ENCODE measurements around the gene HOGA1. TPM values are rescaled to one million over a fixed set of nuclear protein-coding genes. Genes with fewer than 3 reads are reported as not detected.
"Not testable (repeated sequence)": the region's sequence is repeated elsewhere in the genome, so short reads cannot be mapped to it uniquely, and the experiment has no call there.

The HOGA1 gene
- total RNA-seq, 4 donors from 2014 or later = 0.67 to 4.5 (median 0.93) TPM

GRCh38 chr10:97550336-97551149, 33.6 kb upstream of the HOGA1 start:
- 77 to 81% methylated on average over 9 to 10 of the region's 10 CpGs for WGBS, 2 donors
- Histone ChIP-seq H3K4me3 (replicated peaks in 1 of 3) (no peak overlapping the region), H3K27me3 (no peaks in the 10 kb centered on the region), H3K9me3 (no peaks in the 10 kb centered on the region), H3K27ac (peak overlapping the region; percentile 37 to 69 (median 38)), H3K36me3 (no peaks in the 10 kb centered on the region), H3K4me1 (peaks cover 0 to 26% of the 10 kb centered on the region in 2 donors)
- intact Hi-C loops (cut with DNase I) = loop anchor here (5.0 kb wide), 1 partner anchor 83 kb away; no protein-coding TSS in a partner anchor
- TF ChIP-seq CTCF (IDR thresholded peaks at IDR 0.05) = no peak
- no peak for TF ChIP-seq POLR2A (IDR thresholded peaks at IDR 0.05)
- no peak for DNase-seq

- 94 to 98% methylated on average over 6 of the region's 6 CpGs for WGBS, 2 donors
These were observed 32.9 kb upstream of the HOGA1 start for GRCh38 chr10:97551271-97551670.

DNA sequence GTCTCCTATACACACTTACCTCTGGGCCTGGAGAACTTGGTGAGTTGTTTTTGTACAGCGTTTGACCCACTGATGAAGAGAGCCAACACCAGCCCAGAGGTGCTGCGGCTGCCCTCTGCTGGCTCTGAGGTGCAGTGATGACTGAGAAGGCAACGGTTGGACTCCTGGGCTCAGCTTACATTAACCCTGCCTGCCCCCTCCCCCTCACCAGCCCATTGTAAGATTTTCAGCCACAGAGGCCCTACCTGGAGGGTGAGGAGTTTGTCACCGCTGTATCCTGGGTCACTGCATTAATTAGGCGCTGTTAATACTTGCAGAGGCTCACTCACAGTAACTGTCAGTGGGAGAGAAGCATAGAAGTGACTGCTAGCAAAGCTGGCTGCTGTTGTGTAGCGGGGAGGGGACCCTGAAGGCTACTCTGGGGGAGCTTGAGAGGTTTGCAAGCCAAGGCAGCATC, 30.6 kb upstream of the HOGA1 start:
- WGBS, 2 donors = 15 to 16% methylated on average over 6 of the region's 6 CpGs
- TF ChIP-seq CTCF (IDR thresholded peaks at IDR 0.05) (peak; percentile 38 to 90 (median 81)), POLR2A (IDR thresholded peaks at IDR 0.05) (no peak)
- H3K36me3 ChIP-seq = no peaks in the 10 kb centered on the region
- peaks cover 0 to 21% of the 10 kb centered on the region in 2 donors for H3K4me1 ChIP-seq
- intact Hi-C loops (cut with DNase I) = loop anchor here (5.0 kb wide), 1 partner anchor 86 kb away; no protein-coding TSS in a partner anchor
- H3K27ac ChIP-seq = no peak overlapping the region
- H3K27me3 ChIP-seq = no peaks in the 10 kb centered on the region
- peak; percentile 79 to 81 for DNase-seq
- no peaks in the 10 kb centered on the region for H3K9me3 ChIP-seq
- H3K4me3 ChIP-seq (replicated peaks in 1 of 3) = no peak overlapping the region

More at GRCh38 chr10:97551271-97551670, 32.9 kb upstream of the HOGA1 start:
- Histone ChIP-seq H3K4me1 (peaks cover 0 to 26% of the 10 kb centered on the region in 2 donors), H3K27me3 (no peaks in the 10 kb centered on the region), H3K4me3 (replicated peaks in 1 of 3) (no peak overlapping the region), H3K9me3 (no peaks in the 10 kb centered on the region), H3K36me3 (no peaks in the 10 kb centered on the region), H3K27ac (no peak overlapping the region)
- intact Hi-C loops (cut with DNase I) = loop anchor here (5.0 kb wide), 1 partner anchor 84 kb away; no protein-coding TSS in a partner anchor
- DNase-seq = no peak
- no peak for TF ChIP-seq POLR2A (IDR thresholded peaks at IDR 0.05)
- TF ChIP-seq CTCF (IDR thresholded peaks at IDR 0.05) = no peak

DNA sequence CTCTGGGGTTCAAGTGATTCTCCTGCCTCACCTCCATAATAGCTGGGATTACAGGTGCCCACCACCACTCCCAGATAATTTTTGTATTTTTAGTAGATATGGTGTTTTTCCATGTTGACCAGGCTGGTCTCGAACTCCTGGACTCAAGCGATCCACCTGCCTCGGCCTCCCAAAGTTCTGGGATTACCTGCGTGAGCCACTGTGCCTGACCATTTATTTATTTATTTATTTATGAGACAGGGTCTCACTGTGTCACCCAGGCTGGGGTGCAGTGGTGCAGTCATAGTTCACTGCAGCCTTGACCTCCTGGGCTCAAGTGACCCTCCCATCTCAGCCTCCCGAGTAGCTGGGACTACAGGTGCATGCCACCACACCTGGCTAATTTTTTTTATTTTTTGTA, 29.9 kb upstream of the HOGA1 start:
- H3K9me3 ChIP-seq; DNase-seq; H3K27me3 ChIP-seq; H3K36me3 ChIP-seq; H3K27ac ChIP-seq; H3K4me3 ChIP-seq (replicated peaks in 1 of 3): not testable (repeated sequence)
- peaks cover 0 to 21% of the 10 kb centered on the region in 2 donors for H3K4me1 ChIP-seq
- WGBS, 2 donors = 95 to 98% methylated on average over 5 of the region's 5 CpGs
- intact Hi-C loops (cut with DNase I) = loop anchor here (5.0 kb wide), 1 partner anchor 87 kb away; no protein-coding TSS in a partner anchor

DNA sequence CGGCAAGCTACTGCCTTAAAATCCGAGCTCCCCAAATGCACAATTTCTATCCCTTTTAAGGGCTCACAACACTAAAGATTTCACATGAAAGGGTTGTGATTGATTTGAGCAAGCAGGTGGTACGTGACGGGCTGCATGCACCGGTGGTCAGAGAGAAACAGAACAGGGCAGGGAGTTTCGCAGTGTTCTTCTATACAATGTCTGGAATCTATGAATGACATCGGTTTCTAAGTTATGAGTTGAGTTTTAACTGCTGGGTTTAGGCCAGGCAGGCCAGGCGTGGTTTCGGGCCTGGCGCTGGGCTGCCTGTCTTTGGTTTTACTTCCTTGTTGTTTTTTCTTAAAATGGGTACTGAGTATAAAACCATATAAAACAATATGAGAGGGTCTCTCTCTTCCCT, 28.6 kb upstream of the HOGA1 start:
- H3K4me3 ChIP-seq (replicated peaks in 1 of 3); H3K27me3 ChIP-seq; H3K27ac ChIP-seq; intact Hi-C loops (cut with DNase I); DNase-seq; H3K36me3 ChIP-seq; H3K9me3 ChIP-seq: not testable (repeated sequence)
- 95 to 97% methylated on average over 6 to 7 of the region's 10 CpGs for WGBS, 2 donors
- H3K4me1 ChIP-seq = peaks cover 0 to 10% of the 10 kb centered on the region in 2 donors

GRCh38 chr10:97560731-97561381, 23.3 kb upstream of the HOGA1 start:
- H3K4me3 ChIP-seq (replicated peaks in 1 of 3); H3K27ac ChIP-seq; H3K4me1 ChIP-seq; H3K36me3 ChIP-seq; intact Hi-C loops (cut with DNase I); H3K27me3 ChIP-seq; H3K9me3 ChIP-seq: not testable (repeated sequence)
- WGBS, 2 donors = 78 to 93% methylated on average over 17 of the region's 17 CpGs
- peak in 1 of 2 donors; percentile 11 for DNase-seq

DNA sequence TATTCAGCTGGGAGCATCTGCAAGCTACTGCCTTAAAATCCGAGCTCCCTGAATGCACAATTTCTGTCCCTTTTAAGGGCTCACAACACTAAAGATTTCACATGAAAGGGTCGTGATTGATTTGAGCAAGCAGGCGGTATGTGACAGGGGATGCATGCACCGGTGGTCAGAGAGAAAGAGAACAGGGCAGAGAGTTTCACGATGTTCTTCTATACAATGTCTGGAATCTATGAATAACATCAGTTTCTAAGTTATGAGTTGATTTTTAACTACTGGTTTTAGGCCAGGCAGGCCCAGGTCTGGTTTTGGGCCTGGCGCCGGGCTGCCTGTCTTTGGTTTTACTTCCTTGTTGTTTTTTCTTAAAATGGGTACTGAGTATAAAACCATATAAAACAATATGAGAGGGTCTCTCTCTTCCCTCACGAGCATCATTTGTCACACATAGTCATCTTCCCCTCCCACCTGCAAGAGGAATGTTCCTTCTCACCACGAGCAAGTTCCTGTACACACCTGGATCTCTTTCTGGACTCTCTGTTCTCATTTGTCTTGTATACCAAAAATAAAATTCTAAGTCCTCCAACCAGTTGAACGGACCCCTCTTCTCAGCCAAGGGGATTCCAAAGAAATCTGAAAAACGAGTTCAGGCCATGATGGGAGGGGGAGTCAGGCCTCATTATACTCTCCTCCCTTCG, 22.7 kb upstream of the HOGA1 start:
- 90 to 91% methylated on average over 12 of the region's 12 CpGs for WGBS, 2 donors
- H3K4me3 ChIP-seq (replicated peaks in 1 of 3); H3K27ac ChIP-seq; H3K27me3 ChIP-seq; H3K36me3 ChIP-seq; intact Hi-C loops (cut with DNase I); DNase-seq; H3K9me3 ChIP-seq; H3K4me1 ChIP-seq: not testable (repeated sequence)

DNA sequence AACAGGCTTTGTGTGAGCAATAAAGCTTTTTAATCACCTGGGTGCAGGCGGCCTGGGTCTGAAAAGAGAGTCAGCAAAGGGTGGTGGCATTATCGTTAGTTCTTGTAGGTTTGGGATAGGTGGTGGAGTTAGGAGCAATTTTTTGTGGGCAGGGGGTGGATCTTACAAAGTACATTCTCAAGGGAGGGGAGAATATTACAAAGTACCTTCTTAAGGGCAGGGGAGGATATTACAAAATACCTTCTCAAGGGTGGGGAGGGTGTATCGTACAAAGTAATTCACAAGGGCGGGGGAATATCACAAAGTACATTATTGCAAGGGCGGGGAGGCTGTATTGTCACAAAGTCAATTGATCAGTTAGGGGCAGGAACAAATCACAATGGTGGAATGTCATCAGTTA, 21.9 kb upstream of the HOGA1 start:
- 95 to 96% methylated on average over 5 of the region's 5 CpGs for WGBS, 2 donors
- H3K27ac ChIP-seq; H3K4me1 ChIP-seq; DNase-seq; H3K36me3 ChIP-seq; intact Hi-C loops (cut with DNase I); H3K27me3 ChIP-seq; H3K9me3 ChIP-seq; H3K4me3 ChIP-seq (replicated peaks in 1 of 3): not testable (repeated sequence)
